Right atrium auricular region (tissue), 2 donors: ENCODE measurements around the gene SCARB1. TPM values are rescaled to one million over a fixed set of nuclear protein-coding genes. Genes with fewer than 3 reads are reported as not detected.

Source experiments
- DNase-seq: peaks from one replicate; pipeline ENCODE4 v3.0.0-alpha.2; 2019; ENCODE audit warnings: low spot score
- H3K27ac ChIP-seq, 2 donors: fragments of 200-600 bp; sonication (generic); 1 replicate in 1 of 2; 2 replicates in 1 of 2; pipeline ENCODE4 v1.5.1; 2016 to 2019
- H3K27me3 ChIP-seq, 2 donors: fragments of 200-600 bp; sonication (generic); one replicate each; pipeline versions ENCODE4 v1.5.1 to v1.6.0; 2017 to 2019
- H3K36me3 ChIP-seq: fragments of 200-600 bp; sonication (generic); one replicate; pipeline ENCODE4 v1.5.1; 2016
- H3K4me1 ChIP-seq, 2 donors: fragments of 200-600 bp; sonication (generic); one replicate each; pipeline versions ENCODE4 v1.5.1 to v1.6.0; 2017 to 2019
- H3K4me3 ChIP-seq, 2 donors: fragments of 200-600 bp; sonication (generic); 1 replicate in 1 of 2; 2 replicates in 1 of 2; pipeline ENCODE4 v1.5.1; 2017 to 2019; ENCODE audit warnings: mild to moderate bottlenecking in 1 of 2, moderate library complexity in 1 of 2
- H3K9me3 ChIP-seq, 2 donors: fragments of 200-600 bp; sonication (generic); one replicate each; pipeline ENCODE4 v1.5.1; 2019
- total RNA-seq, 2 donors: library from RNA; depleted of rRNA; stranded (reverse); fragments of >200 nt; gene quantifications; one replicate each; pipeline ENCODE4 v1.1.0, GENCODE V29; 2016
- TF ChIP-seq, protein P1 (sequence below), 2 donors: fragments of 200-600 bp; sonication (generic); IDR thresholded peaks; one replicate each; pipeline ENCODE4 v1.5.1; 2019; ENCODE audit warnings: antibody characterized with exemption in 2 of 2

Gene SCARB1
- total RNA-seq, 2 donors from 2014 or later: 14.9 to 22.6 TPM

- TF ChIP-seq, protein P1, sequence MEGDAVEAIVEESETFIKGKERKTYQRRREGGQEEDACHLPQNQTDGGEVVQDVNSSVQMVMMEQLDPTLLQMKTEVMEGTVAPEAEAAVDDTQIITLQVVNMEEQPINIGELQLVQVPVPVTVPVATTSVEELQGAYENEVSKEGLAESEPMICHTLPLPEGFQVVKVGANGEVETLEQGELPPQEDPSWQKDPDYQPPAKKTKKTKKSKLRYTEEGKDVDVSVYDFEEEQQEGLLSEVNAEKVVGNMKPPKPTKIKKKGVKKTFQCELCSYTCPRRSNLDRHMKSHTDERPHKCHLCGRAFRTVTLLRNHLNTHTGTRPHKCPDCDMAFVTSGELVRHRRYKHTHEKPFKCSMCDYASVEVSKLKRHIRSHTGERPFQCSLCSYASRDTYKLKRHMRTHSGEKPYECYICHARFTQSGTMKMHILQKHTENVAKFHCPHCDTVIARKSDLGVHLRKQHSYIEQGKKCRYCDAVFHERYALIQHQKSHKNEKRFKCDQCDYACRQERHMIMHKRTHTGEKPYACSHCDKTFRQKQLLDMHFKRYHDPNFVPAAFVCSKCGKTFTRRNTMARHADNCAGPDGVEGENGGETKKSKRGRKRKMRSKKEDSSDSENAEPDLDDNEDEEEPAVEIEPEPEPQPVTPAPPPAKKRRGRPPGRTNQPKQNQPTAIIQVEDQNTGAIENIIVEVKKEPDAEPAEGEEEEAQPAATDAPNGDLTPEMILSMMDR (IDR thresholded peaks at IDR 0.05): no peak
- H3K9me3 ChIP-seq: no peaks in the 10 kb centered on the region
- H3K4me1 ChIP-seq: peaks cover 6 to 19% of the 10 kb centered on the region in 2 donors
- no peaks in the 10 kb centered on the region for H3K27me3 ChIP-seq
- H3K4me3 ChIP-seq: no peak overlapping the region
- no peaks in the 10 kb centered on the region for H3K36me3 ChIP-seq
- DNase-seq: no peak
- H3K27ac ChIP-seq: peak overlapping the region; percentile 83 to 91
Observed at GRCh38 chr12:124746649-124747425, 116.8 kb downstream of the SCARB1 start.

DNA sequence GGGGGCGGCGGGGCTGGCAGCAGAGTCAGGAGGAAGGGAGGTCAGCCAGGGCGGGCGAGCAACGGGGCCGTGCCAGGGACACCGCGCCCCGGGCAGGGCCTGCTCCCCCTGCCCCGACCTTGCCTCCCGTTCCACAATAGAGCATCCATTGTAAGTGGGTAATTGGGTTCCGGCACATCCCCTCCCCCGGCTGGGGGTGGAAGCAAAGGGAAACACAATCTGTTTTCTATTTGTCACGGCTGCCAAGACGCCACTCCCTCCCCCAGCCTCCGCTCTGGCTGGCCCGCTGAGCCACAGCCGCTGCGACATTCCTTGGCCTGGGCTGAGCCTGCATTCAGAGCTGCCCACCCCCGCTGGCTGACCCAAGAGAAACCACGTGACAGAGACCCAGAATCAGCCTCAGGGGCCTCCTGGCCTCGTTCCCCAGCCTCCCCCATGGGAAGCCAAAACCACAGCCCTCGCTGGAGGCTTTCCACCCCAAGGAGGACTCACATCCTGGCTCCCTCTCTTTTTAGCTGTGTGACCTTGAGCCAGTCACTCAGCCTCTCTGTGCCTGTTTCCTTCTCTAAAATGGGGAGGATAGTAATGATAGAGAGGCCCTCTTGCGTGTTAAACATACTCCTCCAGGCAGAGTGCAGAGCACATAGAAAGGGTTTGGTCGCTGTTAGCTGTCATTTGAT lies 117.6 kb downstream of the SCARB1 start:
- H3K27ac ChIP-seq: peak overlapping the region; percentile 83 to 91
- TF ChIP-seq, protein P1 (IDR thresholded peaks at IDR 0.05): no peak
- H3K9me3 ChIP-seq: no peaks in the 10 kb centered on the region
- peaks cover 6 to 19% of the 10 kb centered on the region in 2 donors for H3K4me1 ChIP-seq
- no peaks in the 10 kb centered on the region for H3K36me3 ChIP-seq
- H3K27me3 ChIP-seq: no peaks in the 10 kb centered on the region
- peak; percentile 97 for DNase-seq
- peak overlapping the region in 1 of 2 donors; percentile 11 for H3K4me3 ChIP-seq

- no peaks in the 10 kb centered on the region for H3K27me3 ChIP-seq
- DNase-seq: no peak
- H3K36me3 ChIP-seq: no peaks in the 10 kb centered on the region
- H3K9me3 ChIP-seq: no peaks in the 10 kb centered on the region
- TF ChIP-seq, protein P1 (IDR thresholded peaks at IDR 0.05): no peak
- H3K4me1 ChIP-seq: peaks cover 6 to 25% of the 10 kb centered on the region in 2 donors
- peak overlapping the region in 1 of 2 donors; percentile 11 for H3K4me3 ChIP-seq
- peak overlapping the region; percentile 83 to 91 for H3K27ac ChIP-seq
Observed at GRCh38 chr12:124745465-124745890, 118.2 kb downstream of the SCARB1 start.

DNA sequence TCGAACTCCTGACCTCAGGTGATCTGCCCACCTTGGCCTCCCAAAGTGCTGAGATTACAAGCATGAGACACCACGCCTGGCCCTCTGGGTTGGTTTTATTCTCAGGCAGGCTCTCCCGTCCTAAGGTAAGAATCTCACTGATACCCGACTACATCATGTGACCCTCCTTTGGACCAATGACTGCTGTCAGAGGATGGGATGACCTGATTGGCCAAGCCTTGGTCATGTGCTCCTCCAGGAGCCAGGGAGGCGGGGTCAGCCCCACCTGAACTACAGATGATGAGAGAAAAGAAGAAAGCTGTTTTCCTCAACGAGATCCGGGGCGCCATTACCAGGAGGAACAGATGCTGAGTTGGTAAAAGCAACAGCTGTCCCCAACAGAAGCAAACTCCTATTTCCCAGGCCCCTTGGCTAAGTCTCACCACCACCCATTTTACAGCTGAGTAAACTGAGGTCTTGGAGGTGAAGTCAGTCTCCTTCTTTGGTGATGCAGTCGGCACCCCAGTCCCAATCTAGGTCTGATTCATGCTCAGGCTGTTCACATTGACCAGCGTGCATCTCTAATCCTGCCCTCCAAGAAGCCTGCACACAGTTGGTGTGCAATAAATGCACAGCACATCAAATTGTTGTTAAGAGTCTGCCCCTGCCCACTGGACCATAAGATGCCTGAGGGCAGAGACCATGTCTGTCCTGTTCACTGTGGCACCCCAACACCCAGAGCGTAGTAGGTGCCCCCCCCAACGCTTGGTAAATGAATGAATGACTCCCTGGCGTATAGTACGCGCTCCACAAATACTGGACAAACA lies 118.8 kb downstream of the SCARB1 start:
- peak overlapping the region; percentile 83 to 91 for H3K27ac ChIP-seq
- H3K36me3 ChIP-seq: no peaks in the 10 kb centered on the region
- DNase-seq: no peak
- no peaks in the 10 kb centered on the region for H3K27me3 ChIP-seq
- H3K4me1 ChIP-seq: peaks cover 6 to 28% of the 10 kb centered on the region in 2 donors
- no peaks in the 10 kb centered on the region for H3K9me3 ChIP-seq
- H3K4me3 ChIP-seq: no peak overlapping the region
- TF ChIP-seq, protein P1 (IDR thresholded peaks at IDR 0.05): no peak

DNA sequence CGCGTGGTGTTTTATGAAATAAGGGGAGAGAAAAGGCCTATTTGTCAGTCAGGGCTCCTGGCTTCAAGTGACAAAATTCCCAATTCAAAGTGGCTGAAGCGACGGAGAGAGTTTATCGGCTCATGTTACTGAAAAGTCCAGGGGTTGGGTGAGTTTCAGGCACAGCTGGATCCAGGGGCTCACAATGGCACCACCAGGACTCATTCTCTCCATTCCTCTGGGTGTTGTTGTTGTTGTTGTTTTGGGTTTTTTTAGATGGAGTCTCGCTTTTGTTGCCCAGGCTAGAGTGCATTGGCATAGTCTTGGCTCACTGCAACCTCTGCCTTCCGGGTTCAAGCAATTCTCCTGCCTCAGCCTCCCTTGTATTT lies 119.4 kb downstream of the SCARB1 start:
- no peak overlapping the region for H3K4me3 ChIP-seq
- H3K27me3 ChIP-seq: no peaks in the 10 kb centered on the region
- DNase-seq: no peak
- no peaks in the 10 kb centered on the region for H3K9me3 ChIP-seq
- peak overlapping the region; percentile 83 to 91 for H3K27ac ChIP-seq
- H3K36me3 ChIP-seq: no peaks in the 10 kb centered on the region
- TF ChIP-seq, protein P1 (IDR thresholded peaks at IDR 0.05): no peak
- H3K4me1 ChIP-seq: peaks cover 6 to 28% of the 10 kb centered on the region in 2 donors
